ENCODE data around the gene FLOT2.
"Not testable (repeated sequence)": the region's sequence is repeated elsewhere in the genome, so short reads cannot be mapped to it uniquely, and the experiment has no call there.

DNA sequence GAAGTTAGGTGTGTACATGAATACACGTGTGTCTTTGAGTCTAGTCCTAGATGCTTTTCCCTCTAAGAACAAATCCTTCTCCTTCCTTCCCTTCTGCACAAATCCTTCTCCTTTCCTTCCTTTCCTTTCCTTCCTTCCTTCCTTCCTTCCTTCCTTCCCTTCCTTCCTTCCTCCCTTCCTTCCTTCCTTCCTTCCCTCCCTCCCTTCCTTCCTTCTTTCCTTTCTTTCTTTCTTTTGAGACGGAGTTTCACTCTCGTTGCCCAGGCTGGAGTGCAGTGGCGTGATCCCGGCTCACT is 6.0 kb upstream of the FLOT2 start:
- not testable (repeated sequence) for TF ChIP-seq POLR2AphosphoS5 (IDR thresholded peaks at IDR 0.05; ENCODE audit: low read depth, low read length); BCL11A (IDR thresholded peaks at IDR 0.05; ENCODE audit: low read depth in 2 of 2, low read length in 2 of 2); CHD1 (IDR thresholded peaks at IDR 0.05; ENCODE audit: low read depth, low read length)
- TF ChIP-seq, protein P1, sequence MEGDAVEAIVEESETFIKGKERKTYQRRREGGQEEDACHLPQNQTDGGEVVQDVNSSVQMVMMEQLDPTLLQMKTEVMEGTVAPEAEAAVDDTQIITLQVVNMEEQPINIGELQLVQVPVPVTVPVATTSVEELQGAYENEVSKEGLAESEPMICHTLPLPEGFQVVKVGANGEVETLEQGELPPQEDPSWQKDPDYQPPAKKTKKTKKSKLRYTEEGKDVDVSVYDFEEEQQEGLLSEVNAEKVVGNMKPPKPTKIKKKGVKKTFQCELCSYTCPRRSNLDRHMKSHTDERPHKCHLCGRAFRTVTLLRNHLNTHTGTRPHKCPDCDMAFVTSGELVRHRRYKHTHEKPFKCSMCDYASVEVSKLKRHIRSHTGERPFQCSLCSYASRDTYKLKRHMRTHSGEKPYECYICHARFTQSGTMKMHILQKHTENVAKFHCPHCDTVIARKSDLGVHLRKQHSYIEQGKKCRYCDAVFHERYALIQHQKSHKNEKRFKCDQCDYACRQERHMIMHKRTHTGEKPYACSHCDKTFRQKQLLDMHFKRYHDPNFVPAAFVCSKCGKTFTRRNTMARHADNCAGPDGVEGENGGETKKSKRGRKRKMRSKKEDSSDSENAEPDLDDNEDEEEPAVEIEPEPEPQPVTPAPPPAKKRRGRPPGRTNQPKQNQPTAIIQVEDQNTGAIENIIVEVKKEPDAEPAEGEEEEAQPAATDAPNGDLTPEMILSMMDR (IDR thresholded peaks at IDR 0.05; ENCODE audit: control extremely low read depth in 1 of 3, insufficient read depth in 1 of 3, low read depth in 1 of 3, low read length in 3 of 3): not testable (repeated sequence)
- TF ChIP-seq, protein P2, sequence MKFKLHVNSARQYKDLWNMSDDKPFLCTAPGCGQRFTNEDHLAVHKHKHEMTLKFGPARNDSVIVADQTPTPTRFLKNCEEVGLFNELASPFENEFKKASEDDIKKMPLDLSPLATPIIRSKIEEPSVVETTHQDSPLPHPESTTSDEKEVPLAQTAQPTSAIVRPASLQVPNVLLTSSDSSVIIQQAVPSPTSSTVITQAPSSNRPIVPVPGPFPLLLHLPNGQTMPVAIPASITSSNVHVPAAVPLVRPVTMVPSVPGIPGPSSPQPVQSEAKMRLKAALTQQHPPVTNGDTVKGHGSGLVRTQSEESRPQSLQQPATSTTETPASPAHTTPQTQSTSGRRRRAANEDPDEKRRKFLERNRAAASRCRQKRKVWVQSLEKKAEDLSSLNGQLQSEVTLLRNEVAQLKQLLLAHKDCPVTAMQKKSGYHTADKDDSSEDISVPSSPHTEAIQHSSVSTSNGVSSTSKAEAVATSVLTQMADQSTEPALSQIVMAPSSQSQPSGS (IDR thresholded peaks at IDR 0.05; ENCODE audit: low read length): not testable (repeated sequence)

Data from H1 (cell line).